HG03280 (cell line): ENCODE data around the gene TP53BP1.

Source experiments
- ATAC-seq: cut with Tn5 transposase; IDR thresholded peaks from one replicate; pipeline ENCODE4 v1.9.1; 2021; ENCODE audit warnings: mild to moderate bottlenecking, moderate library complexity; ENCODE audit not compliant: unreplicated experiment

Gene TP53BP1

GRCh38 chr15:43518197-43518761 lies 25.3 kb upstream of the TP53BP1 start:
- ATAC-seq = no peak

GRCh38 chr15:43517354-43518196 lies 24.6 kb upstream of the TP53BP1 start, which contains the start of gene MAP1A:
MAP1A (plus strand) TSS chr15:43517608; CDS start chr15:43521474, 3,866 bp downstream.
- no peak for ATAC-seq

- no peak for ATAC-seq
Observed at GRCh38 chr15:43516801-43517353, 23.9 kb upstream of the TP53BP1 start.

GRCh38 chr15:43516185-43516584 lies 23.2 kb upstream of the TP53BP1 start:
- no peak for ATAC-seq

GRCh38 chr15:43515741-43516140 lies 22.8 kb upstream of the TP53BP1 start:
- no peak for ATAC-seq

GRCh38 chr15:43514241-43515057 lies 21.5 kb upstream of the TP53BP1 start:
- ATAC-seq = no peak

- ATAC-seq = no peak
Observed at GRCh38 chr15:43513550-43513949, 20.6 kb upstream of the TP53BP1 start.

- ATAC-seq = no peak
Observed at GRCh38 chr15:43511012-43511885, 18.3 kb upstream of the TP53BP1 start.

- ATAC-seq = peak; percentile 97
Observed at GRCh38 chr15:43510200-43511011, 17.4 kb upstream of the TP53BP1 start.

- no peak for ATAC-seq
Observed at GRCh38 chr15:43509660-43510199, 16.8 kb upstream of the TP53BP1 start.

- no peak for ATAC-seq
Observed at GRCh38 chr15:43508991-43509659, 16.2 kb upstream of the TP53BP1 start.

GRCh38 chr15:43508421-43508820 lies 15.5 kb upstream of the TP53BP1 start:
- ATAC-seq = no peak

- ATAC-seq = no peak
Observed at GRCh38 chr15:43505738-43506137, 12.8 kb upstream of the TP53BP1 start.

- no peak for ATAC-seq
Observed at GRCh38 chr15:43499635-43500034, 6.7 kb upstream of the TP53BP1 start.

- no peak for ATAC-seq
Observed at GRCh38 chr15:43498990-43499389, 6.0 kb upstream of the TP53BP1 start.

- no peak for ATAC-seq
Observed at GRCh38 chr15:43493703-43494472, 932 bp upstream of the TP53BP1 start.

GRCh38 chr15:43492266-43492665 lies 690 bp downstream of the TP53BP1 start:
- no peak for ATAC-seq

GRCh38 chr15:43489191-43489590 lies 3.8 kb downstream of the TP53BP1 start:
- ATAC-seq = no peak
